ENCODE measurements around the gene TIE1.

The TIE1 gene

DNA sequence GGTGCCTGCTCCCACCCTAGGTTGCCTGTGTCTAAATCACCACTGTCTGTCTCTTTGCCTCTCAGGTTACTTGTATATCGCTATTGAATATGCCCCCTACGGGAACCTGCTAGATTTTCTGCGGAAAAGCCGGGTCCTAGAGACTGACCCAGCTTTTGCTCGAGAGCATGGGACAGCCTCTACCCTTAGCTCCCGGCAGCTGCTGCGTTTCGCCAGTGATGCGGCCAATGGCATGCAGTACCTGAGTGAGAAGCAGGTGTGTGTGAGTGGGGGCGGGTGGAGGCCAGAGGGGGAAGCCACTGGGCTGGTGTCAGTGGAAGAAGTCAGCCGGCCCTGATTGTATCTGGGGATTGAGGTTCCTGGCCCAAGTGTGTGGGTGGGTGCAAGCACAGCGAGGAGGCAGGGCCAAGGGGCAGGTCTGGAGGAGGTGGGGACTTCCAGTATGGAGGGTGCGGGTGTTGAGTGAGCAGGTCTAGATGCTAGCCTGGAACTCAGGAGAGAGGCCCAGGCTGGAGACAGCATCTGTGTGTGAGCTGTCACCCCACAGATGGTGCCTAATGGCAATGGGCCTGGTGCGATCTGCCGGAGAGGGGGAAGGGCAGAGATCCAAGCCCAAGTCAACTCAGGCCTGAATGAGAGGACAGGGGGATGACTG, 17.2 kb downstream of the TIE1 start:
- Histone ChIP-seq H2AK5ac (ENCODE audit: low read length) (no peak overlapping the region), H3K27ac (ENCODE audit: low read depth, low read length) (no peak overlapping the region)

DNA sequence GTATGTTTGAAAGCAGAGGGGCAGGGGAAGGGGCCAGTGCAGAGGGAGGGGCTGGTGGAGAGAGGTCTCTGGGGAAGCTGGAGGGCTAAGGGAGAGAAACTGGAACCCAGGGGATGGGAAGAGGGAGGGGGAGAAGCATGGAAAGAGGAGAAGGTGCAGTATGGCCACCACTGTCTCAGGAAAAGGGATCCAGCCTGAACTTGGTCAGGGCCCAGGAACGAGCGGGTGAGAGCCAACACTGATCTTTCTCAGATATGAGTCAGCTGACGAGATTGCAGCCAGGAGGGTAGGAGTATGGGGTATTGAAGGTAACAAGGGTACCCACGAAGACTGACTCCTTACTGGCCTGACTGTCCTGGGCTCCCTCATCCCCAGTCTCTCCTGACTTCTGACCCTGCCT, 18.0 kb downstream of the TIE1 start:
- Histone ChIP-seq H3K79me1 (ENCODE audit: low read length) (no peaks in the 10 kb centered on the region), H3K56ac (ENCODE audit: low read length) (no peak overlapping the region), H3K36me3 (ENCODE audit: control insufficient read depth, insufficient read depth, low read length) (no peaks in the 10 kb centered on the region), H2AK5ac (ENCODE audit: low read length) (no peak overlapping the region), H3K4me2 (ENCODE audit: low read length) (no peak overlapping the region), H3K9ac (ENCODE audit: low read length) (no peak overlapping the region), H3K18ac (ENCODE audit: low read length) (no peak overlapping the region), H3K27me3 (ENCODE audit: insufficient read depth, low read length, poor library complexity) (no peaks in the 10 kb centered on the region), H3K4ac (ENCODE audit: low read depth, low read length) (no peak overlapping the region), H4K5ac (ENCODE audit: low read length) (no peak overlapping the region), H2BK15ac (replicated peaks; ENCODE audit: low read depth) (no peak overlapping the region), H4K8ac (ENCODE audit: low read depth, low read length) (no peak overlapping the region), H3K23ac (ENCODE audit: low read length) (no peak overlapping the region), H3K27ac (ENCODE audit: low read depth, low read length) (no peak overlapping the region), H3K4me1 (ENCODE audit: control insufficient read depth, low read depth, low read length) (no peaks in the 10 kb centered on the region), H2BK120ac (ENCODE audit: low read depth, low read length) (no peak overlapping the region), H2BK5ac (ENCODE audit: low read length) (no peak overlapping the region), H3K79me2 (ENCODE audit: control insufficient read depth, insufficient read depth, low read length) (no peaks in the 10 kb centered on the region), H3K4me3 (ENCODE audit: low read length) (no peak overlapping the region)
- DNase-seq, result no peak
- no CpG with 5 or more reads among the region's 4 CpGs for WGBS (ENCODE audit: extremely low coverage, insufficient coverage, low lambda C conversion rate)

More for the DNA sequence above, 17.2 kb downstream of the TIE1 start:
- Histone ChIP-seq H3K79me1 (ENCODE audit: low read length) (no peaks in the 10 kb centered on the region), H4K5ac (ENCODE audit: low read length) (no peak overlapping the region), H3K4ac (ENCODE audit: low read depth, low read length) (no peak overlapping the region), H3K18ac (ENCODE audit: low read length) (no peak overlapping the region), H3K23ac (ENCODE audit: low read length) (no peak overlapping the region), H2BK5ac (ENCODE audit: low read length) (no peak overlapping the region), H3K79me2 (ENCODE audit: control insufficient read depth, insufficient read depth, low read length) (no peaks in the 10 kb centered on the region), H2BK120ac (ENCODE audit: low read depth, low read length) (no peak overlapping the region), H4K8ac (ENCODE audit: low read depth, low read length) (no peak overlapping the region), H2BK15ac (replicated peaks; ENCODE audit: low read depth) (no peak overlapping the region), H3K4me1 (ENCODE audit: control insufficient read depth, low read depth, low read length) (no peaks in the 10 kb centered on the region), H3K36me3 (ENCODE audit: control insufficient read depth, insufficient read depth, low read length) (no peaks in the 10 kb centered on the region), H3K27me3 (ENCODE audit: insufficient read depth, low read length, poor library complexity) (no peaks in the 10 kb centered on the region), H3K4me2 (ENCODE audit: low read length) (no peak overlapping the region), H3K9ac (ENCODE audit: low read length) (no peak overlapping the region), H3K56ac (ENCODE audit: low read length) (no peak overlapping the region), H3K4me3 (ENCODE audit: low read length) (no peak overlapping the region)
- no peak for DNase-seq
- WGBS (ENCODE audit: extremely low coverage, insufficient coverage, low lambda C conversion rate), result no CpG with 5 or more reads among the region's 15 CpGs

DNA sequence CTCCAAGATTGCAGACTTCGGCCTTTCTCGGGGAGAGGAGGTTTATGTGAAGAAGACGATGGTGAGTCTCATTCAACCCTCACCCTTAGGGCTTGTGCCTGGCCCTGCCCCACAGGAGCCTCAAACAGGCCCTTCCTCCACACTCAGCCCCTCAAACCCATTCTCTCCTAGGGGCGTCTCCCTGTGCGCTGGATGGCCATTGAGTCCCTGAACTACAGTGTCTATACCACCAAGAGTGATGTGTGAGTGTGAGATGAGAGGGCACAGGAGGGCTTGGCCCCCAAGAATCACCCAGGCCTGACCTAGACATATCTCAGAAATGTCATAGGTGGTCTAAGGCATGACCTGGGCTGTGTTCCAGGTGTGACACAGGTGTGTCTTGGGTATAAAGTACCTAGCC, 18.5 kb downstream of the TIE1 start:
- no peak overlapping the region for H3K4ac ChIP-seq (ENCODE audit: low read depth, low read length)
- no peak overlapping the region for H2AK5ac ChIP-seq (ENCODE audit: low read length)

DNA sequence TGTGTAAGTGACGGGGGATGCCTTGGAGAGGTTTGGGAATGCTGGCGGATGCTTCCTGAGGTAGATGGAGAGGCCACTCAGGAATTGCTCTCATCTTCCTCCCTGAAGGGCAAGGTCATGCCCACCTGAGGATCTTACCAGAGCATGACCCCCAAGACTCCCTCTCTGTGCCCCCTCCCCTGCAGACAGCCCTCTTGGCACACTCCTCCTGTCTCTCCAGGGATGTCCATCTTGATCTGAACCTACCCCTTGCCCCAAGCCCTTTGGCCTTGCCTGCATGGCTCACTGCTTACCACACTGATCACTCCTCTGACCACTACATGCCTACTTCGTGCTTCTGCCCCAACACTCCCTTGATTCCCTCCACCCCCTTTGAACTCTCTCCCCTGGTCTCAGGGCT, 19.0 kb downstream of the TIE1 start:
- Histone ChIP-seq H3K18ac (ENCODE audit: low read length) (no peak overlapping the region), H2BK5ac (ENCODE audit: low read length) (no peak overlapping the region), H2BK15ac (replicated peaks; ENCODE audit: low read depth) (no peak overlapping the region), H4K5ac (ENCODE audit: low read length) (no peak overlapping the region), H3K4ac (ENCODE audit: low read depth, low read length) (no peak overlapping the region), H3K9ac (ENCODE audit: low read length) (no peak overlapping the region), H3K4me2 (ENCODE audit: low read length) (no peak overlapping the region), H3K4me3 (ENCODE audit: low read length) (no peak overlapping the region), H2BK120ac (ENCODE audit: low read depth, low read length) (no peak overlapping the region), H3K23ac (ENCODE audit: low read length) (no peak overlapping the region), H3K27me3 (ENCODE audit: insufficient read depth, low read length, poor library complexity) (no peaks in the 10 kb centered on the region), H2AK5ac (ENCODE audit: low read length) (no peak overlapping the region), H3K27ac (ENCODE audit: low read depth, low read length) (no peak overlapping the region), H3K79me2 (ENCODE audit: control insufficient read depth, insufficient read depth, low read length) (no peaks in the 10 kb centered on the region), H3K56ac (ENCODE audit: low read length) (no peak overlapping the region), H3K4me1 (ENCODE audit: control insufficient read depth, low read depth, low read length) (peaks cover 2% of the 10 kb centered on the region), H3K36me3 (ENCODE audit: control insufficient read depth, insufficient read depth, low read length) (no peaks in the 10 kb centered on the region), H4K8ac (ENCODE audit: low read depth, low read length) (no peak overlapping the region), H3K79me1 (ENCODE audit: low read length) (no peaks in the 10 kb centered on the region)
- DNase-seq, result no peak
- no CpG with 5 or more reads among the region's 3 CpGs for WGBS (ENCODE audit: extremely low coverage, insufficient coverage, low lambda C conversion rate)

More for the DNA sequence above, 18.5 kb downstream of the TIE1 start:
- WGBS (ENCODE audit: extremely low coverage, insufficient coverage, low lambda C conversion rate), result no CpG with 5 or more reads among the region's 5 CpGs
- DNase-seq, result no peak
- H3K4me2 ChIP-seq (ENCODE audit: low read length), result no peak overlapping the region
- no peaks in the 10 kb centered on the region for H3K79me2 ChIP-seq (ENCODE audit: control insufficient read depth, insufficient read depth, low read length)
- H3K18ac ChIP-seq (ENCODE audit: low read length), result no peak overlapping the region
- H3K27me3 ChIP-seq (ENCODE audit: insufficient read depth, low read length, poor library complexity), result no peaks in the 10 kb centered on the region
- H3K56ac ChIP-seq (ENCODE audit: low read length), result no peak overlapping the region
- no peaks in the 10 kb centered on the region for H3K79me1 ChIP-seq (ENCODE audit: low read length)
- H3K27ac ChIP-seq (ENCODE audit: low read depth, low read length), result no peak overlapping the region
- H2BK15ac ChIP-seq (replicated peaks; ENCODE audit: low read depth), result no peak overlapping the region
- no peak overlapping the region for H3K4me3 ChIP-seq (ENCODE audit: low read length)
- no peaks in the 10 kb centered on the region for H3K4me1 ChIP-seq (ENCODE audit: control insufficient read depth, low read depth, low read length)
- H3K36me3 ChIP-seq (ENCODE audit: control insufficient read depth, insufficient read depth, low read length), result no peaks in the 10 kb centered on the region
- H2BK5ac ChIP-seq (ENCODE audit: low read length), result no peak overlapping the region
- H4K5ac ChIP-seq (ENCODE audit: low read length), result no peak overlapping the region
- no peak overlapping the region for H3K23ac ChIP-seq (ENCODE audit: low read length)
- no peak overlapping the region for H2BK120ac ChIP-seq (ENCODE audit: low read depth, low read length)
- H3K9ac ChIP-seq (ENCODE audit: low read length), result no peak overlapping the region
- no peak overlapping the region for H4K8ac ChIP-seq (ENCODE audit: low read depth, low read length)

DNA sequence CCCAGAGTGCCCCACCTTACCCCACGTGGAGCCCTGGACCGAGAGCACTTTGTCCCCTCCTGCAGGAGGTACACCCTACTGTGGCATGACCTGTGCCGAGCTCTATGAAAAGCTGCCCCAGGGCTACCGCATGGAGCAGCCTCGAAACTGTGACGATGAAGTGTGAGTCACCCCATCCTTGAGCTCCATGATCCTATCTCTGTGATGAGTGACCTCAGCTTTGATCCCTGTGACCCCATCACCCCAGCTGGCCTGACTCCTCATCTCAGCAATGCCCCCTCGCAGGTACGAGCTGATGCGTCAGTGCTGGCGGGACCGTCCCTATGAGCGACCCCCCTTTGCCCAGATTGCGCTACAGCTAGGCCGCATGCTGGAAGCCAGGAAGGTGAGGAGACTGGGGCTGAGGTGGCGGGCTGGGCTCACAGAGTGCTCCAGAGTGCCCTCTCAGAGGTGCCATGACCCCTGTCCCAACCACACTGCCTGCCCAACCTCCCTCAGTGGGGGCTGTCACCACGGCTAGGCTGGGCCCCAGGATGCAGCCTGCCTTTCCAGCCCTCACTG, 20.6 kb downstream of the TIE1 start:
- Histone ChIP-seq H3K18ac (ENCODE audit: low read length) (no peak overlapping the region), H4K8ac (ENCODE audit: low read depth, low read length) (no peak overlapping the region), H3K79me1 (ENCODE audit: low read length) (no peaks in the 10 kb centered on the region), H3K79me2 (ENCODE audit: control insufficient read depth, insufficient read depth, low read length) (no peaks in the 10 kb centered on the region), H3K4ac (ENCODE audit: low read depth, low read length) (no peak overlapping the region), H4K5ac (ENCODE audit: low read length) (no peak overlapping the region), H2BK120ac (ENCODE audit: low read depth, low read length) (no peak overlapping the region), H2AK5ac (ENCODE audit: low read length) (no peak overlapping the region), H3K36me3 (ENCODE audit: control insufficient read depth, insufficient read depth, low read length) (no peaks in the 10 kb centered on the region), H3K4me2 (ENCODE audit: low read length) (no peak overlapping the region), H3K56ac (ENCODE audit: low read length) (no peak overlapping the region), H2BK5ac (ENCODE audit: low read length) (no peak overlapping the region), H2BK15ac (replicated peaks; ENCODE audit: low read depth) (no peak overlapping the region), H3K23ac (ENCODE audit: low read length) (no peak overlapping the region), H3K4me1 (ENCODE audit: control insufficient read depth, low read depth, low read length) (peaks cover 3% of the 10 kb centered on the region), H3K4me3 (ENCODE audit: low read length) (no peak overlapping the region), H3K27ac (ENCODE audit: low read depth, low read length) (no peak overlapping the region), H3K27me3 (ENCODE audit: insufficient read depth, low read length, poor library complexity) (no peaks in the 10 kb centered on the region), H3K9ac (ENCODE audit: low read length) (no peak overlapping the region)
- no CpG with 5 or more reads among the region's 16 CpGs for whole genome bisulfite sequencing (ENCODE audit: extremely low coverage, insufficient coverage, low lambda C conversion rate)
- no peak for DNase-seq

DNA sequence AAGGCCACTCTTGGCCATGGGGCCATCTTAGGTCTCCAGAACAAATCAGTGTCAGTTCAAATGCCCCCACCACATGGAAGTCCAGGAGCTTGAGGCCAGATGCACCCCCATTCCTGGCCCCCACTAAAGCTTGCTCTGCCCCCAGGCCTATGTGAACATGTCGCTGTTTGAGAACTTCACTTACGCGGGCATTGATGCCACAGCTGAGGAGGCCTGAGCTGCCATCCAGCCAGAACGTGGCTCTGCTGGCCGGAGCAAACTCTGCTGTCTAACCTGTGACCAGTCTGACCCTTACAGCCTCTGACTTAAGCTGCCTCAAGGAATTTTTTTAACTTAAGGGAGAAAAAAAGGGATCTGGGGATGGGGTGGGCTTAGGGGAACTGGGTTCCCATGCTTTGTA, 21.7 kb downstream of the TIE1 start:
- no peaks in the 10 kb centered on the region for H3K79me2 ChIP-seq (ENCODE audit: control insufficient read depth, insufficient read depth, low read length)
- no peak overlapping the region for H2BK15ac ChIP-seq (replicated peaks; ENCODE audit: low read depth)
- no peak overlapping the region for H2AK5ac ChIP-seq (ENCODE audit: low read length)
- no peak overlapping the region for H4K8ac ChIP-seq (ENCODE audit: low read depth, low read length)
- no peak overlapping the region for H3K4ac ChIP-seq (ENCODE audit: low read depth, low read length)
- H4K5ac ChIP-seq (ENCODE audit: low read length), result no peak overlapping the region
- no peak for DNase-seq
- H2BK5ac ChIP-seq (ENCODE audit: low read length), result no peak overlapping the region
- no peaks in the 10 kb centered on the region for H3K36me3 ChIP-seq (ENCODE audit: control insufficient read depth, insufficient read depth, low read length)
- no peak overlapping the region for H3K23ac ChIP-seq (ENCODE audit: low read length)
- H3K27me3 ChIP-seq (ENCODE audit: insufficient read depth, low read length, poor library complexity), result no peaks in the 10 kb centered on the region
- H3K18ac ChIP-seq (ENCODE audit: low read length), result no peak overlapping the region
- H3K4me1 ChIP-seq (ENCODE audit: control insufficient read depth, low read depth, low read length), result peaks cover 3% of the 10 kb centered on the region
- no peak overlapping the region for H3K4me2 ChIP-seq (ENCODE audit: low read length)
- no peak overlapping the region for H3K27ac ChIP-seq (ENCODE audit: low read depth, low read length)
- H3K9ac ChIP-seq (ENCODE audit: low read length), result no peak overlapping the region
- WGBS (ENCODE audit: extremely low coverage, insufficient coverage, low lambda C conversion rate), result no CpG with 5 or more reads among the region's 5 CpGs
- no peaks in the 10 kb centered on the region for H3K79me1 ChIP-seq (ENCODE audit: low read length)
- no peak overlapping the region for H3K4me3 ChIP-seq (ENCODE audit: low read length)
- no peak overlapping the region for H2BK120ac ChIP-seq (ENCODE audit: low read depth, low read length)
- H3K56ac ChIP-seq (ENCODE audit: low read length), result no peak overlapping the region
